HK-2 (cell line): ENCODE data around the gene SHKBP1.

Experiments
- DNase-seq: peaks from one replicate; pipeline ENCODE4 v3.0.0-alpha.2; 2018; ENCODE audit not compliant: unreplicated experiment

Gene SHKBP1

GRCh38 chr19:40638327-40638726 is 61.7 kb downstream of the SHKBP1 start:
- DNase-seq: no peak

DNA sequence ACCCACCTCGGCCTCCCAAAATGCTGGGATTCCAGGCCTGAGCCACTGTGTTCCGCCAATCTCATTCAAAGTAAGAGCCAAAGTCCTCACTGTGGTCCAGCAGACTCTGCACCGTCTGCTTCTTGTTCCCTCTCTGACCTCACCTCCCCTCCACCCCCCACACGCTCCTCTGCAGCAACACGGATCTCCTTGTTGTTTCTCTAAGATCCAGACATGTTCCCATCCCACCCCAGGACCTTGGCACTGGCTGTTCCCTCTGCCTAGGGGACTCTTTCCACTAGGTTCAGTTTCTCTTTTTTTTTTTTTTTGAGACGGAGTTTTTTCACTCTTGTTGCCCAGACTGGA is 62.9 kb downstream of the SHKBP1 start:
- DNase-seq: no peak

DNA sequence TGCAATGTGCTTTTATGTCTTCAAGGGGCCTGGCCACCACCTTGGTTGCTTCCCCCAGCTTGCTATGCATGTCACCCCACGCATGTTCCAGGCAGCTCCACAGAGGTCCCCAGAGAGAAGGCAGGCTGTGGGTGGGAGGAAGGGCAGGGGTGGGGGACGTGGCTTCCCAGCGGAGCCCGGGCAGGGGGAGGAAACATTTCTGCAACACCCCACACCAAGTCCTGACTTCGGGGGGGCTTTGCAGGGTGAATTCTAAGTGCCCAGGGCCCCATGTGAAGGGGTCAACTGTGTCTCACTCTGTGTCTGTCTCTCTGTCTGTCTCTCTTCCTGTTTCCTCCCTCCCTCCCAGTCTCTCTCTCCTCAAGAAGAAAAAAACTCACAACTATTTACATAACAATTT is 64.1 kb downstream of the SHKBP1 start:
- no peak for DNase-seq
